HPDE6-E6E7 (cell line): ENCODE data around the gene KMT2D.

Experiments
- DNase-seq: peaks from one replicate; pipeline ENCODE4 v3.0.0; 2011; ENCODE audit warnings: missing footprints; ENCODE audit errors: extremely low spot score

KMT2D gene, protein sequence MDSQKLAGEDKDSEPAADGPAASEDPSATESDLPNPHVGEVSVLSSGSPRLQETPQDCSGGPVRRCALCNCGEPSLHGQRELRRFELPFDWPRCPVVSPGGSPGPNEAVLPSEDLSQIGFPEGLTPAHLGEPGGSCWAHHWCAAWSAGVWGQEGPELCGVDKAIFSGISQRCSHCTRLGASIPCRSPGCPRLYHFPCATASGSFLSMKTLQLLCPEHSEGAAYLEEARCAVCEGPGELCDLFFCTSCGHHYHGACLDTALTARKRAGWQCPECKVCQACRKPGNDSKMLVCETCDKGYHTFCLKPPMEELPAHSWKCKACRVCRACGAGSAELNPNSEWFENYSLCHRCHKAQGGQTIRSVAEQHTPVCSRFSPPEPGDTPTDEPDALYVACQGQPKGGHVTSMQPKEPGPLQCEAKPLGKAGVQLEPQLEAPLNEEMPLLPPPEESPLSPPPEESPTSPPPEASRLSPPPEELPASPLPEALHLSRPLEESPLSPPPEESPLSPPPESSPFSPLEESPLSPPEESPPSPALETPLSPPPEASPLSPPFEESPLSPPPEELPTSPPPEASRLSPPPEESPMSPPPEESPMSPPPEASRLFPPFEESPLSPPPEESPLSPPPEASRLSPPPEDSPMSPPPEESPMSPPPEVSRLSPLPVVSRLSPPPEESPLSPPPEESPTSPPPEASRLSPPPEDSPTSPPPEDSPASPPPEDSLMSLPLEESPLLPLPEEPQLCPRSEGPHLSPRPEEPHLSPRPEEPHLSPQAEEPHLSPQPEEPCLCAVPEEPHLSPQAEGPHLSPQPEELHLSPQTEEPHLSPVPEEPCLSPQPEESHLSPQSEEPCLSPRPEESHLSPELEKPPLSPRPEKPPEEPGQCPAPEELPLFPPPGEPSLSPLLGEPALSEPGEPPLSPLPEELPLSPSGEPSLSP (N-terminal part only)

DNA sequence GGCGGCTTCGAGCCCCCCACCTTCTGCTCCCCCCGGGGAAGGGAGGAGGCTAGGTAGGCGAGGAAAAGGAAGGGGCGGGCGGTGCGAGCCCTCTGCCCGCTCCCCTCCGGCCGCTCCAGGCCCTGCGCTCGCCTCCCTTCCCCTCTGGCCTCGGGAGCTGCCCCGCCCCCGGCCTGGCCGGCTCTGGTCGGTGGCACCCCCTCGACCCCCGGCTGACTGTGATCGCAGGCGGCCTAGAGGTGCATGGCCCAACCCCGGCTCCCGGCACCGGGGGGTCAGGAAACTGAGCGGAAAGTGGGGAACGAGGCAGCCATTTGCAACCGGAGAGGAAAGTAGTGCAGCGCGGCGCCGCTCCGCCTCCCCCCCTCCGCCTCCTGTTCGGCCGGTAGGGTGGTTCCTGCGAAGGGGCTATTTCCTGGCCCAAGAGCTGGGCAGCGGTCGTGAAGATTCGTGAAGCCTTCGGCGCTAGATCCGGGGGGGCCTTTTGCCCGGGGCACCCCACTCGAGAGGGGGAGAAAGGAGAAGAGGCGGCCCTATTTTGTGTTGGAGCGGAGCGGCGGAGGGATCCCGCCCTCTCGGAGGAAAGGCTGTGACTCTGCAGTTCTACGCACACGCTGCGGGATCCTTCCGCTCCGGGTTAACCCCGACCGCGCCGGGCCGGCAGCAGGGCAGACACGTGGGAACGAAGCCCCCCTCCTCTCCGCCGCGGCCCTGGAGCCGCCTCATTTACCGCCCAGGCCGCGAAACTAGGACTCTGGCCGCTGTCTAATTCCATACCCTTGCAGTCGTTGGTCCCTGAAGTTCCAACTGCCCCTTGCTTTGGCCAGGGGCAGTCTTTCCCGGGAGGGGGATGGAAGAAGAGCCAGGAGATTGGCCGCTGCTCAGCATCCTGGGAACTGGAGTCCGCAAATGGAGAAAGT lies at the start of gene KMT2D:
KMT2D (minus strand) TSS at position 558 of the 920 bp plus-strand sequence. CDS start 5,470 bp downstream, outside the sequence.
- peak; percentile 92 for DNase-seq

DNA sequence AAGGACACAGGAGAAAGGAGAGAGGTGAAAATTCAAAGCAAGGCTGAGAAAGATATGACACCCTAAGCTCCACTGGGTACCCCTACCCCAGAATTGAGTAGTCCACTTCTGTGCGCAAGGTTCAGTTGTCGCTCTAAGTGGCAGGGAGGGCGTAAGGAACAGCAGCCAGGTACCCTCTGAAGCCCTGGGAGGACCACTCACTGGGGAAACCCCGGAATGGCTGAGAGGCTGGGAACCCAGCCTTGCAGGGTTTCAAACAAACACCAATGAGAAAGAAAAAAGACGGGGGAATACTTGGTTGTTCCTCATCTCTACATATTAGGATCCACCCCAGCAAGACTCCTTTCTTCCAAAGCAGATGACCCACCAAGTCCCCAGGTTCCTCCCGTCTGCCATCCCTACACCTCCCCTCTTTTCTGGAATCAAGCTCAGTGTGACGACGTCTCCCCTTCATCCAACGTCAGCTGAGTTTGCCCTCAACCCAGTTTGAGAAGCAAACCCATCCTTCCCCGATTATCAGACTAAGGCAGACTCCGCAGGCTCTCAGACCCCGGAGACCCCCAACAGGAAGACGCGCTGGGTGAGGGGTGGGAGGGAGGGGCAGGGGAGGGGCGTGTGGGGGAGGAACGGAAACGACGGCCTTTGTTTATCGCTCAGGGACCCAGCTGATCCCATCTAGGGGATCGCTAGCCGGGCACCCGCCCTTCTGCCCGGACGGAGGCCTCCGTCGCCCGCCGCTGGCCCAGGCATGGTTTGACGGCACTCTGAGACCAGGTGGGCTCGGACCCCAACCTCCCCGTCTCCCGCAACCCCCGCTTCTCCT lies 49.3 kb upstream of the KMT2D start:
- DNase-seq: no peak

DNA sequence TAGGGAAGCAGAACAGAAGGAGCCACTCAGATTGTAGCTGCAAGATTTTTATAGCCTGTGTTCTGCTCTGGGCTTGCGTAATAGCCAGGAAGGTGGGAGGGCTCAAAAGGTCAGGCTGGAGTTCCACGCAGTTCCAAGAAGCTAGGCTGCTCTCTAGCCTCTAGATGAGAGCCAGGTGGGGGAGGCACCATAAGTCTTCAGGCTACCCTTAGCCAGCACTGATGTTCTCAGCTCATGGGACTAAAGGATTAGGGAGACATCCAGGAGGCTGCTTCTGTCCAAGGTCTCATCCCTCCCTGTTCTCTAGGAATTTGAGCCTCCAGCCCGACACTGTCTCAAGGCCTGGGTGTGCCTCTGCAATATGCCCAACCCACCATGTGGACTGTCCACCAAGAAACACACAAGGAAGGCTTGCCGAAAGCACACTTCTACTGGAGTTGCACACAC lies 48.4 kb upstream of the KMT2D start:
- no peak for DNase-seq

DNA sequence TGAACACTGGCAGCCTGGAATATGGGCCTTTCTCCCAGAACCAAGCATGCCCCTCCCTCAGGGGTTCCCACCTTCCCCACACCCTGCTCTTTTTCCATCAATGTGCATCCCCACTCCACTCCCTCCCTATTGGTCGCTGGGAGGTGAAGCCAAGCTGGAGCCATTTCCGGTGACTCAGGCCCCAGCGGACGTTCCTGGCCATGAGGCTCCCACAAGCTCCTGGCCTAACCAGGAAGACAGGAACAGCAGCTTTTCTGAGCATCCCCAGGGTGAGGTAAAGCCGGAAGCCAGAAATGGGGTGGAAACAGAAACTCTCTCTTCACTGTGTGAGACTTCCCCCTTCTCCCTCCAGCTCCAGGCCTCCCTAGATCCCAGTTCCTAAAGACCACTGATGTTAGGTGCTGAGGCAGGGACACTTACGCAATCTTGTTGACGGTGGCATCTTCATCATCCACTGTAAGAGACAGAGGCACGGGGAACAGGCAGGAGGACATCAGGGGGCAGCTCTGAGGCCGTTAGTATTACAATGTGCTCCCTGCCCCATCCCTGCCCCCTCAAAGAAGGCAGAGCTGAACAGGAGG lies 45.0 kb upstream of the KMT2D start:
- DNase-seq: peak; percentile 94

DNA sequence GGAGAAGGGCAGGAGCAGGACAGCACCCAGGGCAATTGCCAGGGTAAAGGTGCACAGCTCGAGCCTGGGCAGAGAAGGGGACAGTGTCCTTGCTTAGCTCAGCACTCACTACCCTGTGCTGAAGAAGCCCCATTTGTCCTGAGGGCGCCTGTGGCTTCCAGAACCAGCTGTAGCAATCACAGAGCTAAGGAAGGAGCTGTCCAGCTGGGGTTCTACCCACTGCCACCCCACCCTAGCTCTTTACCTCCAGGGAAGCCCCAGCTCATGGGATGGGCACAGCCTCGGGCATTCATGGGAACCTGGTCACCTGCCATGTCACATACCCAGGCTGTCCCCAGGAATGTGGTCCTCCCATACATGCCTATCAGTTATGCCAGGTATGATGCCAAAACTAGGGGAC lies 44.2 kb upstream of the KMT2D start:
- DNase-seq: no peak

DNA sequence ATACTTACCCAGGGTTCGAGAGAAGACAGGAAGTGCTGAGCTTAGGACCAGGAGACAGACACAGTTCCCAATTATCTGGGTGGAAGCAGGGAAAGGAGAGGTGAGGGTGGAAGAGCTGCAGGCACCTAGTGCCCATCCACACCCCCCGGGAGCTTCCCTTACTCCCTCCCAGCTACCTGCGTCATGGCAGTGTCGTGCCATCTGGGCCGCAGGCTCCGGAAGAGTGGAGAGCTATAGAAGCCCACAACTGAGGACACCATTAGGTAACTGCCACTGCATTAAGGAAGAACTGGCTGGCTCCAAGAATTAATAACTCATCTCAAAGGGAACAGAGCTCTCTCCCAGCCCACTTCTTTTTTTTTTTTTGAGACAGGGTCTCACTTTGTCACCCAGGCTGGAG lies 39.8 kb upstream of the KMT2D start:
- no peak for DNase-seq

DNA sequence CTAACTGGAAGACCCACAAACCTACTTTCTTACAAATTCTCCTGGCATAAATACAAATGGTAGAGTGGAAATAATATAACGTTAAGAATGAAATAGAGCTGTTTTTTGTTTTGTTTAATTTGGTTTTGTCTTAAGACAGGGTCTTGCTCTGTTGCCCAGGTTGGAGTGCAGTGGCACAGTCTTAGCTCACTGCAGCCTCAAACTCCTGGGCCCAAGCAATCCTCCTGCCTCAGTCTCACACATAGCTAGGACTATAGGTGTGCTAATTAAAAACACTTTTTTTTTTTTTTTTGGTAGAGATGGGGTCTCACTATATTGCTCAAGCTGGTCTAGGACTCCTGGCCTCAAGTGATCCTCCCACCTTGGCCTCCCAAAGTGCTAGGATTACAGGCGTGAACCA lies 38.1 kb upstream of the KMT2D start:
- no peak for DNase-seq

DNA sequence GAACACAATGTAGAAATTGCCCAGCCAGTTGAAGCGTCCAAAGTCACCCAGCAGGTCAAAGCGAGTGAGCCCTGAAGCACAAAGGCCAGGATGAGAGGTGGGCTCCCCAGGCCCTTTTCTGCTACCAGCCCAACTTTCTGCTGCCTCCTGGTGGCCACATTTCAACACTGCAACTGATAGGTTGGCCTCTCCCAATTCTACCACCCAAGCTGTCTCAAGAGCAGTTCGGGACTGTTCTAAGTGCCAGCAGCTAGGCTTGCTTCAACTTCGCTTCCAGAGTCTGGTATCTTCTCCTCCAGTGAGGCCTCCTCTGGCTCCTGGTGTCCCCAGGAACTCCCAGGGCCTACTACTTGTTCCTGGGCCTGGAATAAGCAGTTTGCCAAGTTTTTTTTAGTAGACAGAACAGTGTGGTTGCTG lies 37.4 kb upstream of the KMT2D start:
- DNase-seq: no peak

DNA sequence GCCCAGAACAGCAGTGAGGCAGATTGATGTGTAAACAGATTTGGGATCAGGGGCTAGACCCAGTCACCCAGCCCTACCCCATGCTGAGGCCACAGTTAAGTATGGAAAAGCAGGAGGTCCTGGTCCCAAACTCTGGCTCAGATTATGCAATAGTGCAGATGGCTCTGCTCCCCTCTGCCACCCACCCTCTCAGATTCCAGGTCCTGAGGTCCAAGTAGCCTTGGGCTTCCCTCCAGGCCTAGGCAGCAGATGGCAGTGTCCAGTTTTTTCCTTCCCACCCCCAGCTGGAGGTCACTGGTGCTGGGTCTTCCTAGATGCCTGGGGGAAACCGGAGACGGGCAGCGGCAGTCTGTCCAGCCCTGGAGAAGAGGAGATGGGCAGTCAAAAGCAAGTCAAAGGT lies 36.8 kb upstream of the KMT2D start:
- DNase-seq: no peak

DNA sequence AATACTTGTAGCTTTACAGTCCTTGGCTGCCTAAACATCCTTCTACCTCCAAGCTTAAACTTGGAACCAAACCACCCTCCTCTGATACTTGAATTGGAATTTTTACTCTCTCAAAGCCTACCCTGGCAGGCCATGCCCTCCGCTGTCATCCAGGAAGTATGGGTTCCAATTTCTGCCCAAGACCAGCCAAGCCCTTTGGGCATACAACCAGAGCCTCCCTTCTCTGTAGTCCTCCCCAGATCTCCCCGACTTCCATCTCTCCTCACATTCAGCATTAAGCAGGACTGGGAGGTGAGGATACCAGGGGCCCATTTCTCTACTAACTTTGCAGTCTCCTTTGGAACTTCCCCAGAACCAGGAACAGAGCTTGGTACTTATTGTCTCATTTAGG lies 34.4 kb upstream of the KMT2D start:
- no peak for DNase-seq

DNA sequence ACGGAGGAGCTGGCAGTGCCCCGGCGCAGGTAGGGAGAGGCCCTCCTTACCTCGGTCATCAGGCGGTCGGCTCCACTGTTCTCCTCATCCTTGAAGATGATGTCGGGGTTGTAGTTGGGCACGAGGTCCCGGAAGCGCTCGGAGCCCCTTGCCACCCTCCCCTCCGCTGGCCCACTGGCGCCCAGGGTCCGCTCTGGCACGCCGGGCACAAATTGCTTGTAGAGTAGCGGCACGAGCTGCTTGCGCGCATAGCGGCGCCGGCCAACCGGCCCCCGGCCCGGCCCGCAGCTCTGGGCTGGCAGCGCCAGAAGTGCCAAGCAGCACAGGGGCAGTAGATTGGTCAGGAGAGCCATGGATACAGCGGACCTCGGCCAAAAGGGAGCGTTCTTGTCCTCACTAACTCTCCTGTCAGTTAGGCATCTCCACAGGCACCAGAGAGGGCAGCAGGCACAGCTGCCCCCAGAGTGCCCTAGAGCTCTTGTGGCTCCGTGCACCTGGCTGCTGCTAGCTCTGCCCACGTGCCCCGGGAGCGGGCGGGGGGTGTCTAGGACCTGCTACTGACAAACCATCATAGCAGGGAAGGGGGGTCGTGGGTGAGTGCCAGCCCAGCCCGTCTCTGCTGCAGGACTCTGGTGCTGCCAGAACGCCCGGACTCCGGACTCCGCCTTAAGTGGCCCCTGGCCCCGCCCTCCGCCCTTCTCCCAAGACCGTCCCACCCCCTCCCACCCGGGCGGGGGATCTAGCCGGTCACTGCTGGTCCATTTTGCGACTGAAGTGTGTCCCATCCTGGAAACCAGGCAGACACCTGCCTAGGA lies 33.8 kb upstream of the KMT2D start, which contains the start of gene DHH:
DHH (minus strand) TSS at position 642 of the 815 bp plus-strand sequence; CDS start at position 353, 289 bp downstream.
- DNase-seq: no peak

DNA sequence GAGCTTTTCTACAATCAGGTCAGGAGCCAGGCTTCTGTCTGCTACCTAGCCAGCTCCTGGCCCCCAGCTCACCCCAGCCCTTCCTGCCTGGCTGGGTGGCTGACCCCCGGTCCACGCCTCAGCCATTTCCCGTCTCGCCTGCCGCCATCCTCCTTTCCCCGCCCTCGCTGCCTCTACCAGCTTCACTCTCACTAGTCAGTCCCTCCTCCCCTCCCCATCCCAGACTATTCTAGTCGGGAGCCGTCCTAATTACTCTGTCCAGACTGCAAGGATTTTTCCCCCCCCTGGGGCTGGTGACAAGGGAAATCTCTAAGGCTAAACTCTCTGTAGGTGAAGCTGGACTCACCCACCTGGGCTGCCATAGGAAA lies 33.2 kb upstream of the KMT2D start:
- DNase-seq: no peak

DNA sequence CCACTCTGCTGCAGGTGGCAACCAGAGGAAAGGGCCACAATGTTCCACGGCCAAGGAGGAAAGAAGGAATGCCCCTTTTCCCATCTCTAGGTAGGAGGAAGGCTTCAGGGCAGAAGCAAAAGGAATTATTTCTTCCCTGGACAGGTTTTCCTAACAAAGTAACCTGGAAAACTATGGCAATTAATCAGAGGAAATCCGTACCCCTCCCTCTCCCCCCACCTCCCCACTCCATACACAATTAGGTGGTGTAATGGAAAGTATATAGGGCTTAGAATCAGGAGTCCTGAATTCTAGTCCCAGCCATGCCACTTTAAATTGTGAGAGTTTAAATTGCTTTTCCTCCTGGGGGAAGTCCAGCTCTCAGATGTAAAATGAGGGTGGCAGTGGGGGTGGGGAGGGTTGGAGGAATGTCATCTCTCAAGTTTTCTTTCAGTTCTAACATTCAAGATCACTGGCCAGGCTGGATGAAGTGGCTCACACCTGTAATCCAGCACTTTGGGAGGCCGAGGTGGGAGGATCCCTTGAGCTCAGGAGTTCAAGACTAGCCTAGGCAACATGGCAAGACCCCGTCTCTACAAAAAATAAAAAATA lies 32.3 kb upstream of the KMT2D start:
- DNase-seq: no peak

DNA sequence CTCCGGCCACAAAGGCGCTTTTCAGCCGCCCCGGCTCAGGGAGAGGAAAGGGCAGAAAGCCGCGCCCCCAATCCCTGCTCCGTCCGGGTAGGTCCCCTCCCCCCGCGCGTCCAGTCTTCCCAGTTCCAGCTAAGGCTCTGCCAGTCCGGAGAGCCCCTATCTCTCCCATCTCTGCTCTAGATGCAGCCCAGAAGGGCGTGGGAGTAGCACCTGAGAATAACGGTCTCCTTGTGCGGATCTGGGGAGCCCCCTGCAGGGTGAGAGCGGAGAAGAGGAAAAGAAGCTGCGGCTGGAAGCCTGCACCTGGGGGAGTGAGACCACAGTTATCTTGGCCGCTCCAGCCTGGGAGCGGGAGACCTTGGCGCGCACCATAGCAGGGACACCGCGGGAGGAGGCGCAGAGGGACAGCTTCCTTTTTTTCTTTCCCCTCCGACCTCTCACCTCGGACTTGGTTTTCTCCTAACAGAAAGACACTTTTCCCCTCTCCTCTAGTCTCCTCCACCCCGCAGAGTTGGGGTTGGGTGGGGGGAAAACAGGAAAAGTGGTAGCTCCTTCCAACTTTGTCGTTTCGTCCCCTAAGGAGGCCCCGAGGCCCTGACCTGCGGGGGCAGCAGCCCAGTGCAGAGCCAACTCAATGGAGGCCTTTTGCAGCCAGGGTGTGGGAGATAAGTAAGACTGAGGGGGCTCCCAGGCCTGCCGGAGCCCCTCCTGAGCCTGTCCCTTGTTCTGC lies 31.7 kb upstream of the KMT2D start:
- DNase-seq: no peak

DNA sequence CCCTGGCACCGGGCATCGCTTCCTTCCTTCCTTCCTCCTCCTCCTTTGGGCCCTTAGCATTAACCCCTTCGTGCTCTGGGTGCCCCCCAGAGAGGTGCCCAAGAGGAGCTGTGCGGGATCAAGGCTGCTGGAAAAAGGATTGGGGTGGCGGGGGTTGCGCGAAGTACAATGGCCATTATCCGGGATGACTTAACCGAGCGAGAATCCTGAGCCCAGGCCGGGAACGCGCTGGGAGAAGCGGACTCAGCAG lies 31.2 kb upstream of the KMT2D start:
- no peak for DNase-seq

DNA sequence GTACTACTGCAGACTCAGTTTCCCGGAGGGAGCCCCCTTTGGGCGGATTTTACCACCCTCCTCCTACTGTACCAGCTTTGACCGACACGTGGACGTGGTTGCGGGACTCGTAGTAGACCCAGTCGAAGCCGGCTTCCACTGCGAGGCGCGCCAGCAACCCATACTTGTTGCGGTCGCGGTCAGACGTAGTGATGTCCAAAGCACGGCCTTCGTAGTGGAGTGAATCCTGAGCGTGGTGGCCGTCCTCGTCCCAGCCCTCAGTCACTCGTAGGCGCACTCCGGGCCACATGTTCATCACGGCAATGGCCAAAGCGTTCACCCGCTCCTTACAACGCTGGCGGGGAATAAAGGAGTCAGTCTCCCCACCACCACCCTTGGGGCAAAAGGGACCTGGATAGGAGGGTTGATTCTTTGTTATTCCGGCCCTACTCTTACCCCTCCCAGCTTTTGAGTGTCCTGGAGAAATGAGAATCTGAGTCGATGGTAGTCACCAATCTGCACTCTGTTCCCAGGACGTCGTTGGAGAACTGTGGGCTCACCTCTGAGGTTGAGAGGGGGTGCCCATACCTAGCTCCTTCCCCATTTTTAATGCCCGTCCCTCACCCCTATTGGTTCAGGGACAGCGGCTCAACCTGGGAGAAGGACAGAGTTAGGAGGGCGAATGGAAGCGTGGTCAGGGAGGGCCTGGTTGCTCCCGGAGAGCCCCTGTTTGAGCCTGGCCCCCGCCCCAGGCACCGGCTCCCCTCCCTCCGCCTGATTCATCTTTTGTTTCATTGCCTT lies 30.7 kb upstream of the KMT2D start:
- no peak for DNase-seq

DNA sequence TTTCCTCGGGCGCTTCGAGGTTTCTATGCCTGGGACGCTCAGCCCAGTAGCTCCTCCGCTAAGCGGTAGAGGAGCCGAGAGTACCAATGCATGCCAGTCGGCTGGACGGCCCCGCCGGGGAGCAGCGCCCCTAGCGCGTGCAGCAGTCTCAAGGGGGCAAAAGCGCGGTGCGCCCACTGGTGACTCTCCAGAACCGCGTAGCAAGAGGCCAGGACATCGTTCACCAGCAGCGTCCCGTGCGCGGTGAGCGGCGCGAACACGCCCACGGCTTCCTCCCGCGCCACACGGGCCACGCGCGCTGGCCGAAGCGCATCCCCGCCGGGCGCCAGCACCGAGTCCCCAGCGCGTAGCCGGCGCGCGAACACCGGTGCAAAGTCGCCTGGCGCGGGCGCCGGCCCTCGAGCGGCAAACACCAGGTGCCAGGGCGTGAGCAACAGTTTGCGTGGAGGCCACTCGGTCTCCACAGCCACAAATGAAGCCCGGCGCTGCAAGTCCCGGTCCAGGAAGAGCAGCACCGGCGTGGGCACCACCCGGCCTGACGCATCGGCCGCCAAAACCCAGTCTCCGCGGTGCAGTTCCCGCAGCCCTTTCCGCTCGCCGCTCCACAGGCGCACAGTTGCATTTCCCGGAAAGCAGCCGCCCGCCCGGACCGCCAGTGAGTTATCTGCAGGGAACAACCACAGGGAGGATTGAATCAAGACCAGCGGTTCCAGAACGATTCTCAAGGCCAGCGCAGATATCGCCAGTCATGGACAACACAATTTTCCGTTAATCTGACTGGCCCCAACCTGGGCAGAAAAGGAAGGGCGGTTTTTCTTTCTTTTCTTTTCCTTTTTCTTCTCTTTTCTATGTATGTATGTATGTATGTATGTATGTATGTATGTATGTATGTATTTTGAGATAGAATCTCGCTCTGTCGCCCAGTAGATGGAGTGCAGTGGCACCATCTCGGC lies 29.5 kb upstream of the KMT2D start:
- no peak for DNase-seq
